Measurements from ENCODE around the gene GNB1L.
"Not testable (repeated sequence)": the region's sequence is repeated elsewhere in the genome, so short reads cannot be mapped to it uniquely, and the experiment has no call there.

GNB1L gene

GRCh38 chr22:19798003-19798665 lies 56.5 kb downstream of the GNB1L start:
- Histone ChIP-seq H3K4me3 (no peak overlapping the region), H3K27ac (no peak overlapping the region)
- no peak for DNase-seq (ENCODE audit: low spot score)
- no peak for TF ChIP-seq CTCF (IDR thresholded peaks at IDR 0.05)

GRCh38 chr22:19797086-19798002 lies 57.3 kb downstream of the GNB1L start:
- no peak for TF ChIP-seq CTCF (IDR thresholded peaks at IDR 0.05)
- H3K4me3 ChIP-seq: no peak overlapping the region
- no peak overlapping the region for H3K27ac ChIP-seq
- DNase-seq (ENCODE audit: low spot score): no peak

- Histone ChIP-seq H3K4me3 (no peak overlapping the region), H3K27ac (no peak overlapping the region)
- TF ChIP-seq CTCF (IDR thresholded peaks at IDR 0.05): no peak
- no peak for DNase-seq (ENCODE audit: low spot score)
These were observed 58.5 kb downstream of the GNB1L start for GRCh38 chr22:19796160-19796559.

GRCh38 chr22:19795617-19796008 lies 59.1 kb downstream of the GNB1L start:
- no peak for TF ChIP-seq CTCF (IDR thresholded peaks at IDR 0.05)
- no peak overlapping the region for H3K4me3 ChIP-seq
- DNase-seq (ENCODE audit: low spot score): no peak
- no peak overlapping the region for H3K27ac ChIP-seq

- no peak overlapping the region for H3K27ac ChIP-seq
- H3K4me3 ChIP-seq: no peak overlapping the region
- no peak for DNase-seq (ENCODE audit: low spot score)
- no peak for TF ChIP-seq CTCF (IDR thresholded peaks at IDR 0.05)
These were observed 60.9 kb downstream of the GNB1L start for GRCh38 chr22:19793661-19794310.

GRCh38 chr22:19793161-19793560 lies 61.5 kb downstream of the GNB1L start:
- Histone ChIP-seq H3K4me3 (no peak overlapping the region), H3K27ac (no peak overlapping the region)
- DNase-seq (ENCODE audit: low spot score): no peak
- TF ChIP-seq CTCF (IDR thresholded peaks at IDR 0.05): no peak

GRCh38 chr22:19792383-19792896 lies 62.2 kb downstream of the GNB1L start:
- not testable (repeated sequence) for H3K4me3 ChIP-seq; H3K27ac ChIP-seq; DNase-seq (ENCODE audit: low spot score)
